B cell (primary cell): ENCODE measurements around the gene TNRC6C. TPM values are rescaled to one million over a fixed set of nuclear protein-coding genes. Genes with fewer than 3 reads are reported as not detected.

Experiments used
- ATAC-seq: fragments of 200-7000 bp; cut with Tn5 transposase; one replicate; pipeline ENCODE4 v1.10.0; 2021; ENCODE audit warnings: low read depth, mild to moderate bottlenecking, moderate number of reproducible peaks, moderate library complexity
- CTCF ChIA-PET: fragments of 350-600 bp; sonication (Branson Sonifier 250); formaldehyde crosslinking; loops from one replicate; lab custom pipeline; 2021; ENCODE audit warnings: antibody characterized with exemption, inconsistent platforms; lab: Charles Lee
- POLR2A ChIA-PET: fragments of 350-600 bp; sonication (Branson Sonifier 250); formaldehyde crosslinking; loops from one replicate; lab custom pipeline; 2021; ENCODE audit warnings: antibody characterized with exemption; lab: Charles Lee
- DNase-seq: peaks from one replicate; pipeline ENCODE4 v3.0.0; 2013
- H2AFZ ChIP-seq: 2 replicates; pipeline ENCODE4 v1.6.1; 2012; ENCODE audit warnings: mild to moderate bottlenecking, low read depth, low read length; ENCODE audit not compliant: insufficient read depth, poor library complexity, severe bottlenecking
- H3K27ac ChIP-seq, 2 donors: 1 replicate in 1 of 2; 2 replicates in 1 of 2; pipeline ENCODE4 v1.5.1; 2012 to 2013; ENCODE audit warnings: low read length in 2 of 2, mild to moderate bottlenecking in 2 of 2, moderate library complexity in 1 of 2
- H3K27me3 ChIP-seq, 4 experiments: fragments of 200-600 bp in 1 of 4; sonication (generic) in 1 of 4; replicated peaks in 1 of 4; 1 replicate in 2 of 4; 2 replicates in 2 of 4; pipeline versions ENCODE4 v1.6.1 to v1.7.0; 2013 to 2016; ENCODE audit warnings: low read length in 3 of 4, mild to moderate bottlenecking in 2 of 4, mixed read lengths in 1 of 4, moderate library complexity in 1 of 4; ENCODE audit not compliant: insufficient read depth in 4 of 4, control insufficient read depth in 3 of 4; ENCODE audit errors: control extremely low read depth in 1 of 4
- H3K36me3 ChIP-seq, 2 experiments: replicated peaks in 1 of 2; 1 replicate in 1 of 2; 2 replicates in 1 of 2; pipeline versions ENCODE4 v1.6.1 to v1.7.1; 2013; ENCODE audit warnings: low read length in 1 of 2; ENCODE audit not compliant: insufficient read depth in 2 of 2, control insufficient read depth in 1 of 2; ENCODE audit errors: control extremely low read depth in 1 of 2, extremely low read depth in 1 of 2
- H3K4me1 ChIP-seq, 2 donors: fragments of 200-600 bp in 1 of 2; sonication (generic) in 1 of 2; 1 replicate in 1 of 2; 2 replicates in 1 of 2; pipeline versions ENCODE4 v1.5.1 to v1.6.1; 2013 to 2017; ENCODE audit warnings: low read length in 2 of 2; ENCODE audit not compliant: control insufficient read depth in 2 of 2, insufficient read depth in 2 of 2
- H3K4me2 ChIP-seq: replicated peaks from 2 replicates; pipeline ENCODE3; 2012; ENCODE audit warnings: mild to moderate bottlenecking, low read depth, low read length; ENCODE audit not compliant: poor library complexity, severe bottlenecking
- H3K4me3 ChIP-seq, 5 experiments: fragments of 200-600 bp in 1 of 5; sonication (generic) in 1 of 5; 1 replicate in 3 of 5; 2 replicates in 2 of 5; pipeline versions ENCODE4 v1.5.1 to v1.7.0; 2011 to 2016; ENCODE audit warnings: low read length in 4 of 5, mild to moderate bottlenecking in 4 of 5, low read depth in 2 of 5, control low read depth in 1 of 5, moderate library complexity in 1 of 5; ENCODE audit not compliant: insufficient read depth in 1 of 5; ENCODE audit errors: control extremely low read depth in 1 of 5, extremely low read depth in 1 of 5
- H3K79me2 ChIP-seq: fragments of 200-600 bp; sonication (generic); one replicate; pipeline ENCODE4 v1.6.0; 2016; ENCODE audit warnings: low read length; ENCODE audit not compliant: control insufficient read depth, insufficient read depth
- H3K9ac ChIP-seq: fragments of 200-600 bp; sonication (generic); 2 replicates; pipeline ENCODE4 v1.6.1; 2017; ENCODE audit warnings: mild to moderate bottlenecking, low read length, moderate library complexity
- H3K9me3 ChIP-seq, 3 donors: one replicate each; pipeline versions ENCODE4 v1.6.1 to v1.7.1; 2013; ENCODE audit warnings: low read length in 2 of 3; ENCODE audit not compliant: control insufficient read depth in 2 of 3, insufficient read depth in 1 of 3; ENCODE audit errors: control extremely low read depth in 1 of 3
- H4K20me1 ChIP-seq: 2 replicates; pipeline ENCODE4 v1.6.0; 2012; ENCODE audit warnings: mild to moderate bottlenecking, low read length; ENCODE audit not compliant: insufficient read depth, control insufficient read depth, poor library complexity, severe bottlenecking
- H3K27ac Mint-ChIP-seq: one replicate; pipeline ENCODE4 v1.8.0; 2021; ENCODE audit warnings: mixed read lengths
- H3K27me3 Mint-ChIP-seq: one replicate; pipeline ENCODE4 v1.8.0; 2021; ENCODE audit warnings: mixed read lengths
- H3K4me1 Mint-ChIP-seq: one replicate; pipeline ENCODE4 v1.8.0; 2021; ENCODE audit warnings: mixed read lengths
- H3K4me3 Mint-ChIP-seq: one replicate; pipeline ENCODE4 v1.8.0; 2021; ENCODE audit warnings: mixed read lengths
- H3K9me3 Mint-ChIP-seq: one replicate; pipeline ENCODE4 v1.8.0; 2022; ENCODE audit warnings: mixed read lengths; ENCODE audit not compliant: insufficient read depth
- CTCF ChIP-seq: fragments of 200-600 bp; IDR thresholded peaks from one replicate; pipeline ENCODE4 v1.8.0; 2022; ENCODE audit warnings: antibody characterized with exemption, mild to moderate bottlenecking
- EZH2 ChIP-seq: IDR thresholded peaks from 2 replicates; pipeline ENCODE4 v1.6.1; 2012; ENCODE audit warnings: borderline replicate concordance, low read depth, mild to moderate bottlenecking, moderate library complexity, low read length; ENCODE audit not compliant: insufficient read depth, poor library complexity, severe bottlenecking
- WGBS: methylation state at CpG from one replicate; pipeline ENCODE4 v1.1.5; 2013; ENCODE audit warnings: missing lambda C conversion rate; ENCODE audit not compliant: insufficient coverage; 5-methylcytosine and 5-hydroxymethylcytosine counted together
- intact Hi-C: fragments of 100-400 bp; cut with micrococcal nuclease; formaldehyde crosslinking; loops from one replicate; pipeline ENCODE4 v1.10.0; 2022
- polyA plus RNA-seq: library from polyadenylated mRNA; depleted of rRNA; stranded (reverse); fragments of >200 nt; gene quantifications from 2 replicates; pipeline ENCODE4 v1.2.3, GENCODE V29; 2012
- total RNA-seq, 2 donors: library from RNA; stranded (reverse); fragments of 120-200 nt in 1 of 2; gene quantifications; 1 replicate in 1 of 2; 2 replicates in 1 of 2; pipeline versions ENCODE4 v1.2.3 to v1.2.4, GENCODE V29; 2013 to 2022

The TNRC6C gene
- total and polyA plus RNA-seq, 2 donors (not counting 1 experiment from before 2014, with no cell fraction given) = 3.9 to 63.8 TPM

GRCh38 chr17:77923135-77923534 is 35.4 kb upstream of the TNRC6C start:
- no peaks in the 10 kb centered on the region for H3K9me3 Mint-ChIP-seq
- Histone ChIP-seq H3K4me1 (no peaks in the 10 kb centered on the region), H3K36me3 (no peaks in the 10 kb centered on the region), H3K9me3 (peaks cover 0 to 16% (median 1%) of the 10 kb centered on the region in 3 donors), H4K20me1 (no peaks in the 10 kb centered on the region), H2AFZ (no peak overlapping the region), H3K79me2 (no peaks in the 10 kb centered on the region), H3K27ac (no peak overlapping the region), H3K4me3 (no peak overlapping the region), H3K4me2 (no peak overlapping the region), H3K9ac (no peak overlapping the region), H3K27me3 (peaks cover 0 to 69% (median 16%) of the 10 kb centered on the region in 4 experiments)
- ATAC-seq = no peak
- H3K4me1 Mint-ChIP-seq = peaks cover 3% of the 10 kb centered on the region
- 84% methylated on average over 9 of the region's 9 CpGs for WGBS
- DNase-seq = no peak
- no peak overlapping the region for H3K27ac Mint-ChIP-seq
- ChIA-PET POLR2A (interaction anchor here (1.3 kb wide), 1 partner anchor 35 kb away, joined by 3 read pairs; no protein-coding TSS in a partner anchor), CTCF (interaction anchor here (0.7 kb wide), 1 partner anchor 858 kb away, joined by 3 read pairs; no protein-coding TSS in a partner anchor)
- intact Hi-C loops = no loop called here
- no peak for TF ChIP-seq CTCF
- TF ChIP-seq EZH2 = no peak
- peaks cover 63% of the 10 kb centered on the region for H3K27me3 Mint-ChIP-seq
- H3K4me3 Mint-ChIP-seq = no peak overlapping the region

- Histone ChIP-seq H3K4me3 (no peak overlapping the region), H3K9me3 (peaks cover 0 to 16% (median 0%) of the 10 kb centered on the region in 3 donors), H3K27ac (no peak overlapping the region), H2AFZ (no peak overlapping the region), H4K20me1 (no peaks in the 10 kb centered on the region), H3K4me2 (no peak overlapping the region), H3K9ac (no peak overlapping the region), H3K36me3 (no peaks in the 10 kb centered on the region), H3K27me3 (peaks cover 0 to 65% (median 12%) of the 10 kb centered on the region in 4 experiments), H3K79me2 (no peaks in the 10 kb centered on the region), H3K4me1 (no peaks in the 10 kb centered on the region)
- H3K27ac Mint-ChIP-seq = no peak overlapping the region
- H3K27me3 Mint-ChIP-seq = peaks cover 61% of the 10 kb centered on the region
- TF ChIP-seq EZH2 = no peak
- no peak for TF ChIP-seq CTCF
- ATAC-seq = no peak
- no peak overlapping the region for H3K4me3 Mint-ChIP-seq
- H3K9me3 Mint-ChIP-seq = no peaks in the 10 kb centered on the region
- intact Hi-C loops = no loop called here
- ChIA-PET POLR2A (interaction anchor here (1.3 kb wide), 1 partner anchor 36 kb away, joined by 3 read pairs; no protein-coding TSS in a partner anchor), CTCF (no interaction called here)
- H3K4me1 Mint-ChIP-seq = peaks cover 5% of the 10 kb centered on the region
- 66% methylated on average over 4 of the region's 10 CpGs for WGBS
- DNase-seq = no peak
Measured at GRCh38 chr17:77923776-77924513, 34.6 kb upstream of the TNRC6C start.
